Measurements from ENCODE around the gene TANGO2.

TANGO2 gene

DNA sequence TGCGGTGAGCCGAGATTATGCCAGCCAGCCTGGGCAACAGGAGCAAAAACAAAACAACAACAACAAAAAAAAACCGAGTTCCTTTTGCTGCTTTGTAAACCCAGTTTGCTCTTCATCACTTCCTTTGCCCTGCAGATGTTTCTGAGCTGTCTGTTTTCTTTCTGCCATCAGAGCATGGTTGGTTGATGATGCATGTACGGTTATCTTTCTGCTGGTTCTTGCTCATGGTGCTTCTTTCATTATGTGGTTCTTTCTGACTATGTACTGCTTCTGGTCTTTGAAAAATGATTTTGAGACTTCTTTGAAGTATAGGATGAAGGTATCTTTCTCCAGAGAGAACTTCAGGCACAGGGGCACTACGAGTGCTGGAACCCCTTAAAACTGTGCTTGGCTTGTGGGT lies 13.2 kb downstream of the TANGO2 start:
- H3K4me3 ChIP-seq (ENCODE audit: low read length) = no peak overlapping the region

DNA sequence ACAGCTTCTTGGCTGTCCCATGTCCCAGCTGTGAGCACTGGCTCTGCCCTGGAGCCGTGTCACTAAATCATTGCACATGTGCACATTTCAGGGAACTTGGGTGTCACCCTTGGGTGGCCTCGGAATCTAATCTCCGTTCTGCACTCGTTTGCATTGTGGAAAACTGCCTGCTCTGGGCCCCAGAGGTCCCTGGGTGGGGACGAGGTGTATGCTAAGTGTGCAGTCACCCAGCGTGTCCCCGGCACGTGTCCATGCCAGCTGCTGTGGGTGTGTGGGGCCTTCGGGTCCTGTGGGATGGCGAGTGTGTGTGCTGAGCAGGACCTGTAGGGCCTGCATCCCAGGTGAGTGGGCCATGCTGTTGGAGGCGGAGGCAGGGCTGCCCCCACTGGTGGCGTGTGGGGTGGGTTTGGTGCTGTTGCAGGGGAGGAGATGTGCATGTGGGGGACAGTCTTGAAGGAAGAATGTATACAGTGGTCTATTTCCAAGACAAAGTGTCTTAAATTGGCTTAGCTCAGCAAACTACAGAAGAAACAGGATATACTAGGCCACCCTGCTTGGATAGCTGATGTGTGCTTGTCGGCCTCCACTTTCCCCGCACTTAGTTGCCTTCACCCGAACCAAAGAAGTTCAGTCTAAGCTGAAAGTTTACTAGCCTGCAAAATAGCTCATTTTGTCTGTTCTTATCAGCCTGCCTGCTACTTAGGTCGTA lies 14.6 kb downstream of the TANGO2 start:
- DNase-seq (ENCODE audit: low read depth, low spot score) = no peak
- H3K4me3 ChIP-seq (ENCODE audit: low read length) = no peak overlapping the region

More for the DNA sequence above, 13.2 kb downstream of the TANGO2 start:
- no peak for DNase-seq (ENCODE audit: low read depth, low spot score)

DNA sequence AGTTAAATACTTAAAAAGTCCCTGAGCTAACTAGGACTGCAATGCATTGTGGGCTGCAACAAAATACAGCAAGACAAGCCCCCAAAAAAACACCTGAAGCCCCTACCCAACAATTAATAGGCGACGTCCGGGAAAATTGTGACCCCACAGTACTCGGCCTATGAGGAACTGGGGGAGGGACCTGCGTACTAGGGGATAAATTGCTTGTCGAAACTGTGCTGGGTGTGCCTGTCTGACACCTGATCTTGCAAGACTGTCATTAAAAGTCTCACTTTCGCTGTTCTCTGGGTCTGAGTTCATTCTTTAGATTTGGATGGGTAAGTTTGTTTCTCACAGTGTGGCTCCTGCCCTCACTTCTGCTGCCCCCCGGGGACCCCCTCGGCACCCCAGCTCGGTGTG lies 15.2 kb downstream of the TANGO2 start:
- no peak overlapping the region for H3K4me3 ChIP-seq (ENCODE audit: low read length)

DNA sequence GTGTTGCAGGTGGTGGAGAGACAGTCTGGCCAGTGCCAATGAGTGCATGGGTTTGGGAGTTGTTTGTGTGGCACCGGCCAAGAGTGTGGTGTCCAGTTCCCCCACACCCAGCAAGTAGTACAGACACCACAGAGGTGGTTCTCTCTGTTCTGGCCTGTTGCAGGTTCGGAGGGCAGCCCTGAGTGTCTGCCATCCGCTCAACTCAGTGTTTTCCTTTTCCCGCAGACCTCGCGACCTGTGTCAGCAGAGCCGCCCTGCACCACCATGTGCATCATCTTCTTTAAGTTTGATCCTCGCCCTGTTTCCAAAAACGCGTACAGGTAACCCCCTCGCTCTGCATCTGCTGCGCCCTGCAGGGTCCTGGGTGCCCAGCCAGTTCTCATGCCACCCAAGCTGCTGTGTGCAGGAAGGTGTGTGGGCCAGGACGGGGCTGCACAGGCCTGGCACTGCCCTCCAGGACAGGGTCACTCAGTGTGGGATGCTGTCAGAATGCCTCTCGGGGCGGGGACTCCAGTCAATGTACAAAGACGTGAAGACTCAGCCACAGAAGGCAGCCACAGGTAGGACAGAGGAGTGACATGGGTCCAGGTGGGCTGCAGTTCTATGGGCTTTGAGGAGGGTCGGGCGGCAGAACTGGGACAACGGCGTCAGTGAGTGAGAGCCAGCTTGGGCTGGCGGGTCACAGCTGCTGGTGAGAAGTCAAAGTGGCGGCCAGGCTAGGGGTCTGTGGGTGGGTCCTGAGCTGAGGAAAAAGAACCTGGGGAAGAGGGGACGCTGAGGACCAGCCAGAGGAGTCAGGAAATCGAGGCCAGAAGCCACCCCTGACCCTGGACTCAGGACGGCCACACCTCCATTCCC lies 15.9 kb downstream of the TANGO2 start:
- no peak overlapping the region for H3K4me3 ChIP-seq (ENCODE audit: low read length)
- no peak for DNase-seq (ENCODE audit: low read depth, low spot score)

More for the DNA sequence above, 15.2 kb downstream of the TANGO2 start:
- DNase-seq (ENCODE audit: low read depth, low spot score) = no peak

DNA sequence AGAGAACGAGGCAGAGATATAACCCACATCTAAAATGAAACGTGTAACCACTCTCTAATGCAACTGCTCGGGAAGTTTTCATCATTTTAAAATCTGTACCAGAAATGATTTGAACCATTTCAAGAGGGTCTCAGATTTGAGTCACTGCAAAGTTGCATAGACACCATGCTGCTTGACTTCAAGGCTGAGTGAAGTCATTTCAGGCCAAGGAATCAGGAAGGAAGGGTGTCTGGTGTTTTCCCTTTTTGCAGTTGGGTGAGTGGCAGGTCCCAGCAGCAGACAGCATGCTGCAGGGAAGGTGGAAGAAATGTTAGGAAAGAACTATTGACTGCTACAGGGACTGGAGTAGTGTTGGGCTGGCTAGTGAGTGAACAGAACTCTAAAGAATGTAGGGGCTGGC lies 16.5 kb downstream of the TANGO2 start:
- no peak for DNase-seq (ENCODE audit: low read depth, low spot score)
- H3K4me3 ChIP-seq (ENCODE audit: low read length) = no peak overlapping the region

DNA sequence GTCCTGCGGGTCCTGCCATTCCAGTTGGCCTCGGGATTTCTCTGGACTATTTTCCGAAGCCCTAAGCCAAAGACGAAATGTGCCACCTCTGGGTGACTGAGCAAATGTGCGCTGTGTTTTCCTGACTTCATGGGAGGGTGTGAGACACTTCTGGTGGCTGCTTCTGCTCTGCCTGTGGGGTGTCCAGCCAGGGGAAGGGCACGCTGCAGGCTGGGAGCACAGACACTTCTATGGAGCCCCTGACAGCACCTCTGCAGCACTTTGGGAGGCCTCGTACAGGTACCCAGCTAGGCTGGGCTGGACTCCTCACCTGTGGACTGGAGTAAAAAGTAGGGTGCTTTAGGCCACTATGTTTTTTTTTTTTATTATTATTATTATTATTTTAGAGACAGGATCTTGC lies 17.7 kb downstream of the TANGO2 start:
- no peak overlapping the region for H3K4me3 ChIP-seq (ENCODE audit: low read length)
- DNase-seq (ENCODE audit: low read depth, low spot score) = no peak

DNA sequence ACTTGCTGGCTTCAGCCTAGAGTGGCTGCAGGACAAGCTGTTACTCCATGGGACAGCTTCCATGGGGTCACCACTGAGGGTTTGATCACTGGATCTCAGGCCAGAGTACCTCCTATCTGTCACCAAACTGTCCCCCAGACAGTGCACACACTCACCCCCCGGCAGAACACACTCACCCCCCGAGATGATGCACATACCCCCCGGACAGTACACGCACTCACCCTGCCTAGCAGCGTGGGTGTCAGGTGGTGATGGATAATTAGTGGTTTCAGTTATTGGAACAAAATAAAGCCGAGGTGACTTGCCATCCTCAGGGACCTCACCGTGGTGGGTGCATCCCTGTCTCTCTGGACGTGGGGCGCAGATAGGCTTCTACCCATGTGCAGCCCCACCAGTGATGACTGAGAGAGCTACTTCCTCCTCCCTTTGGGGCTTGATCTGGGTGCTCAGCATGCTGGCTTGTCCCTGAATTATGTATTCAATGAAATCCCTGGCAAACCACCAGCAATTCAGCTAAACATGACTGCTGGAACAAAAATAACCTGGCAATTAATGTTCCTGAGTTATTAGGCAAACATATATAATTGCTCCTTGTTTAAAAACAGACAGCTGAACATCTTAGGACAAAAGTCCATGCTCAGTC lies 18.9 kb downstream of the TANGO2 start:
- no peak for DNase-seq (ENCODE audit: low read depth, low spot score)

DNA sequence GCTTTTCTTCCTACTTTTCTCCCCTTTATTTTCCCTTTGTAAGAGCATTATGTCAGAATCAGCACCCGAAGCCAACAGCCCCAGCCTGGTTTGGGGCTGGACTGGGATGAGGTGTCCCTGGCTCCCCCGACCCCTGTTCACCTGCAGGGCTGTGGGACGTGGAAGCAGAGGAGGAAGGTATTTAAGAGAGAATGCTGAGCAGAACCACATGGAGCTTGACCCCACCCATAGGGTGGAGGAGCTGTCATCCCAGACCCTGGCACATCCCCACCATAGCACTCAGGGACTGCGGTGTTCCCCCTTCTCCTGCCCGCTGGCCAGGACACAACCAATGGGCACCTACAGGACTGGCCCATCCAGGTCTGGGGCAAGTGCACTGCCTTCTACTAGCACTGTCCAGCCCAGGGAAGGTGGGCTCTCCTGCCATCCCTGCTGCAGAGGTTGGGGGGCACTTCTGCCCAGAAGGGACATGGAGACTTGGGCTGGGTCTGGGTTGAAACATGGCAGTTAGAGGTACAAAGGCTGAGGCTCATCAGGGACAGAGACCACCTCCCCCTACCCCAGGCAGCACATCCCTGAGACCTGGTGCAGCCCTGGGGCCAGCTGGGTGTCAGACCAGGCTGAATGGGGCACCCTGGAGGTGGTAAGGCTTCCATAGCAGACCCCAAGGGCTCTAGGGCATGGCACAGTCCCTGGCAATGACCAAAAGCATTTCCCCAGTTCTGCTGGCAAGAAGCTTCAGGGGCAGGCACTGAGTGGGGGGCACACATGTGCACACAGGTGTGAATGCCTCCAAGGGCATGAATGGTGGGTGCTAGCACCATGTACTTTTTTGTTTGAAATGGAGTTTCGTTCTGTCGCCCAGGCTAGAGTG lies 19.7 kb downstream of the TANGO2 start:
- no peak overlapping the region for H3K4me3 ChIP-seq (ENCODE audit: low read length)
- no peak for DNase-seq (ENCODE audit: low read depth, low spot score)

More for the DNA sequence above, 18.9 kb downstream of the TANGO2 start:
- H3K4me3 ChIP-seq (ENCODE audit: low read length) = no peak overlapping the region

DNA sequence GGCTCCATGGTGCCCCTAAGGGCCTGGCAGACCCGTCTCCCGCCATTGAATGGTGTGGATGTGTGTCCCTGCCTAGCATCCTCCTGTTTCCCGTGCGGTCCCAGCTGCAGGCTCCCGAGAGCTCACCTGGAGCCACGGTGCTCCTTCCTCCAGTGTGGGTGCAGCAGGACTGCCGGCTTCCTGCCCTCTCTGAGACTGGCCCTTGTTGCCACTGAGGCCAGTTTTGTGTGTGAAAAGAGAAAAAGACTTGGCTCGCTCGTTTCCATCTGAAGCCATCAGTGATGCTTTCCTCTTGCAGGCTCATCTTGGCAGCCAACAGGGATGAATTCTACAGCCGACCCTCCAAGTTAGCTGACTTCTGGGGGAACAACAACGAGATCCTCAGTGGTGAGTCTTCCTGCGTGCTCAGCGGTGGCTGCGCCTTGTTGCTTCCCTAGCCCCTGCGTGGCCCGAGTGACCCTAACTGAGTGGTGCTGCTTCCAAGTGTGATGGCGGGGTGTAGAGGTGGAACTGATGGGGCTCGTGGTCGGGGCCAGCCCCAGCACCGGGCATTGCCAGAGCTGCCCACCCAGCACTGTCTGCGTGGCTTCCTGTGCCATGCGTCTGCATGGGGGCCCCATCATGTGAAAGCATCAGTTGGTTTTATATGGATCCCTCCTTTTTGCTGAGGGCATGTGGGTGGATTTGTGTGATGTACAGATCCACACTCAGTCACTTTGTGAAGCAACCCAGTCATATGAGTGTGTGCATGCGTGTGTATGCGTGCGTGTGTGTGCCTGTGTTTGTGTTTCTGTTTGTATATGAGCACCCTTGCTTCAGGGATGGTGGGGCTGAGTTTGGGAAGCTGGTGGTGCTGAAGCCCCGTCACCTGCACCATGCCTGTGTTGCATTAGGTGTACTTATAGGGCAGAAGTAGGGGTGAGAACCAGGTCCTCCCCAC lies 22.4 kb downstream of the TANGO2 start:
- H3K4me3 ChIP-seq (ENCODE audit: low read length) = no peak overlapping the region
- no peak for DNase-seq (ENCODE audit: low read depth, low spot score)

DNA sequence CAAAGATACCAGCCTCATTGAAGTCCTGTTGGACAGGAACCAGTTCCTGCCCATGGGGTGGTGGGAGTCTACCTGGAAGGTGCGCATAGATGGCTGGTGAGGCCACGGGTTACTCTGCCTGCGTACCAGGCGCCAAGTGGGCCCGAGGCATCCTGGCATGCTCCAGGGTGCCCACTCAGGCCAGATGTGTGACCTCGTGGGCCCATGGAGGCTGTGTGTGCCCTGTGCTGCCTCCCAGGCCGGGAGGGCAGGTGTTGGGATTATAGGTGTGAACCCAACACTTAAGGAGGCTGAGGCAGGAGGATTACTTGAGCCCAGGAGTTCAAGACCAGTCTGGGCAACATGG lies 23.1 kb downstream of the TANGO2 start:
- H3K4me3 ChIP-seq (ENCODE audit: low read length) = no peak overlapping the region
- DNase-seq (ENCODE audit: low read depth, low spot score) = no peak

DNA sequence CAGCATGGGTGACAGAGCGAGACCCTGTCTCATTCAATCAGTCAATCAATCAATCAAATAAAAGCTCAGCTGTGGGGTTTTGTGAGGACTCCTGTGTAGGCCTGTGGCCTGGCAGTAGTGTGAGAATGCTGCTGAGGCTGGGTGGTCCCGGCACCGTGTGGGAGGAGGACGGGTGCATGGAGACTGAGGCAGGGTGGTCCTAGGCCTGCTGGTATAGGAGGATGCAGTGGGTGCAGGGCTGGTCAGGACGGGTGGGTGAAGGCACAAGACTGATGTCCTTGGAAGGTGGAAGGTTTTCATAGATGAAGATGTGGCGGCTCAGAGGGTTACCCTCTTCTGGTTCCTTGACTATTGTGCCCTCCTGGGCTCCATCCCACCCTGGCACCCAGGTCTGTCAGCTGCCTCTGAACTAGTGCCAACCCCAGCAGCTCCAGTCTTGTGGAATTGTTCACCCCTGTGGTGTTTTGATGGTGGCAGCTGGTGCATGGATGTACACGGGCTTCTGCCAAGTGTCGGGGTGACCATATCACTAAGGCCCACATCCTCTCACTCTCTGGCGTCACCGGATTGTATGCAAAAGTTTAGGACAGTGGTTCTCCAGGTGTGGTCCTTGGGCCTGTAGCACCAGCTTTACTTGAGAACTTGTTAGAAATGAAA lies 23.7 kb downstream of the TANGO2 start:
- DNase-seq (ENCODE audit: low read depth, low spot score) = no peak
- H3K4me3 ChIP-seq (ENCODE audit: low read length) = no peak overlapping the region

DNA sequence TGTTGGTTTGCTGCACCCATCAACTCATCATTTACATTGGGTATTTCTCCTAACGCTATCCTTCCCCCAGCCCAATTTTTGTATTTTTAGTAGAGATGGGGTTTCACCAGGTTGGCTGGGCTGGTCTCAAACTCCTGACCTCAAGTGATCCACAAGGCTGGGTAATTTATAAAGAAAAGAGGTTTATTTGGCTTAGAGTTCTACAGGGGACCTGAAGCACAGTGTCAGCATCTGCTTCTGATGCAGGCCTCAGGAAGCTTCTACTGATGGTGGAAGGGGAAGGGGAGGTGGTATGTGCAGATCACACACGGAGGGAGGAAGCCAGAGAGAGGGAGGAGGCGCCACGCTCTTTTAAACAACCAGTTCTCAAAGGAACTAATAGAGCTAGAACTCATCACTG lies 25.8 kb downstream of the TANGO2 start:
- DNase-seq (ENCODE audit: low read depth, low spot score) = no peak
- no peak overlapping the region for H3K4me3 ChIP-seq (ENCODE audit: low read length)

DNA sequence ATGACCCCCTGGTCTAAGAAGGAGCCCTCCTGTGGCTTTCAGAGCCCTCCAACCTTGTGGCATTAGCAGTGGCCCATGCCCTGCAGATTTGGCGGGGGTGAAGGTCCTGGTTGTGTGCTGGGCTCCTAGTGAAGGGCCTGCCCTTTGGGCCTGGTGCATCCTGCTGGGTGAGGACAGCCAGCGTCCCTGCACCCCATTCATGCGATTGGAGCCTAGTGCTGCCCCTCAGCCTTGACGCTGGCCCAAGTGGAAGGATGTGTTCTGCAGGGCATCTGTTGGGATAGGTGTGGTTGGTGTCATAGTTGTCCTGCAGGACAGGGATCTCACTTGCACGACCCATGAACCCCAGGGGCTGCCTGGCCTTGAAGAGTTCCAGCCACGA lies 31.0 kb downstream of the TANGO2 start:
- DNase-seq (ENCODE audit: low read depth, low spot score) = no peak
- no peak overlapping the region for H3K4me3 ChIP-seq (ENCODE audit: low read length)

DNA sequence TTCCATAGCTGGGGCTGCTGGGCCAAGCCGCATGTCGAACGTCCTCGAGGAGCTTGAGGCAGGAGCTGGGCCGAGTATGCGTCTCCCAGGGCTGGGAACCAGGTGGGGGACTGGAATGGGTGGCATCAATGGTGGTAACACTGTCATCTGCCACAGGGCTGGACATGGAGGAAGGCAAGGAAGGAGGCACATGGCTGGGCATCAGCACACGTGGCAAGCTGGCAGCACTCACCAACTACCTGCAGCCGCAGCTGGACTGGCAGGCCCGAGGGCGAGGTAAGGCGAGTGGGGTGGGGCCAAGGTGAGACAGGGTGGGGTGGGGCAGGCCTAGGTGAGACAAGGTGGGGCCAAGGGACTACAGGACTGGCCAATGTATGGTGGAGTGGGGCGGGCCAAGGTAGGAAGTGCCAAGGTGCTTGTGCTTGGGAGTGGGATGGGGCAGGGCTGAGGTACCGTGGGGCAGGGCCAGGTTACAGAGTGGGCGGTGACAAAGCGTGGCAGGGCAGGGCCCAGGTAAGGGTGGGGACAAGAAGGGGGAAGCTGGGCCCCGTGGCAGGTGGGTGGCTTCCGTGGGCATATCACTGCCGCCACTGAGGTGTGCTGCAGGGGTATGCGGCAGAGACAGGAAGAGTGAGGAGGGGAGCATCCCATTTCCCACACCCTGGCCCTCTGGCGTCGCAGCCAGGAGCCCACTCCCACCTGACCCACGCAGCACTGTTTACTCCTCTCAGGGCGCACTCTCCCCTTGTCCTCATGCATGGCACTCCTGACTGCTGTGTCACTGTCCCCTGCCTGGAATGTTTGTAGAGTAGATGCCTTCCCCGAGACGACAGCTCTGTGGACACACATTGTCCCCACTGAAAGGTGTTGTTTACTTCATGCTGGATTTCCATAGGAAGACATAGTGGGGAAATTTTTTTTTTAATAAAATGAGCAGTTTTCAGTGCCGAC lies 31.7 kb downstream of the TANGO2 start:
- no peak overlapping the region for H3K4me3 ChIP-seq (ENCODE audit: low read length)
- no peak for DNase-seq (ENCODE audit: low read depth, low spot score)

DNA sequence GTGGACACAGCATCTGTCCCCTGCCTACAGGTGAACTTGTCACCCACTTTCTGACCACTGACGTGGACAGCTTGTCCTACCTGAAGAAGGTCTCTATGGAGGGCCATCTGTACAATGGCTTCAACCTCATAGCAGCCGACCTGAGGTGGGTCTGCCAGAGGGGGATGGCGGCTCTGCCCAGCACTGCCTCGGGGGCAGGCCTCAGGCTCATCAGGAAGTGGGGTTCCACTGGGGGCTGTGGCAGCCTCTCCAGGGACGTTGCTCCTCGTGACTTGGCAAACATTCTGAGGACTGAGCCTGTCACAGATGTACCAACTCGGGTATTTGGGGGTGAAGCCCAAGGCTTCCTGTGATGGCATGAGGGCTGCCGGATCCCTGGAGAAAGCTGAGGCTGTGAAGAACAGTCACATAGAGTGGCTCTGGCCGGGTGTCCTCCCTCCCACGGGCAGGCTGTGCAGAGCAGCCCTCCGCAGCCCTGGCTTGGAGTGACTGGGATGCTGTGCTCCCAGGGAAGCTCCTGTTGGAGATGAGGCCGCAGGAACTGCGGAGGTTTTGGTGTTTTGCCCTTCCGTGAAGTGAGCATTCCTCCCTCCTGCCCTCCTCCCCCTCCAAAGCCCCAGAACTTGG lies 32.6 kb downstream of the TANGO2 start:
- DNase-seq (ENCODE audit: low read depth, low spot score) = no peak
- H3K4me3 ChIP-seq (ENCODE audit: low read length) = no peak overlapping the region

DNA sequence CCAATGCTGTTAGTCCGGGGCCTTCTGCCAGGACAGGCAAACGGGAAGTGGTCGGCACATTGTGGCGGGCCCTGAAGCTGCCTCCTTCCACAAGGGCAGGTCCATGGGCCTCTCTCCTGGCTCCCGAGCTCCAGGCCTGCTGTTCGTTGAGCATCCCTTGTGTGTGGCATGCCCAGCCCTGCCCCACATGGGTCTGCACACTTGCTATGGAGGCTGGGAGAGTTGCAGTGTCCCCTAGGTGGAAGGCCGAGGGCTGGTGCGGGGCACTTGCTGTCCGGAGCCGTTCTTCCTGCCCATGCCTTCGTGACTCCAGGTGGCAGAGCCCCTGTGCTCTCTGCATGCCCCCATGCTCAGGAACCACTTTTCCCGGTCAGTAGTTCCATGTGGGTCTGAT lies 33.1 kb downstream of the TANGO2 start:
- H3K4me3 ChIP-seq (ENCODE audit: low read length) = no peak overlapping the region

More for the DNA sequence above, 33.1 kb downstream of the TANGO2 start:
- no peak for DNase-seq (ENCODE audit: low read depth, low spot score)
